ENCODE measurements around the gene BBX. TPM values are rescaled to one million over a fixed set of nuclear protein-coding genes. Genes with fewer than 3 reads are reported as not detected.

The BBX gene
- total RNA-seq, 1 experiment from 2014 or later: 13.8 TPM

DNA sequence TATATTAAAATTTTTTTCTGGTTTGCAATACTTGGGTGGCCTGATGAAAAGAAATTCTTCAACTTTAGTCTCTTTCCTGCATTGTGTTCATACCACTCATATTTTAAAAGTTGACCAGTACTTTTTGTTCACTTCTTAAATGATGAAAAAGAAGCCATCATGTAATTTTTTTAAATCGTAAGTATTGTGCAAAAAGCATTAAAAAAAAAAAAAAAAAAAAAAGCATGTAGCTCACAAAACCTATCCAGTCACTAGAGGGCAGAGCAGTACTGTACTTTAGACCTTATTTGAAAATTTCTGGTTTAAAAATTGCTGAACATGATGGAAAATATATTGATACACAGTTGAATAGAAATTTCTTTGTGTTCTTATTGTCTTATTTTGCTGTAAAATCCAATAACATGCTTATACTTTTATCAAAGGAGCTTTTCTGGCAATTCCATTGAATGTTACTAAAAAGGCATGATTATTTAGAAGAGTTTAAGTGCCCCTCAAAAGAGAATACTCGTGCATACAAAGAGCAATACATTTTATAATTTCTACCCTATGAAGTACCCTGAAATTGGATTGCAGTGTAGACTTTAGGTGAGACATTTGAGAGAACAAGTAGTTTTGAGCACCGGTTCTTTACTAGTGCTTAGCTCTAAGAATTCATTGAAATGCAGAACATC, 137.7 kb downstream of the BBX start:
- H3K36me3 ChIP-seq: no peaks in the 10 kb centered on the region
- DNase-seq: no peak
- H3K27me3 ChIP-seq: no peaks in the 10 kb centered on the region
- no peaks in the 10 kb centered on the region for H3K9me3 ChIP-seq
- H3K4me3 ChIP-seq: no peak overlapping the region

DNA sequence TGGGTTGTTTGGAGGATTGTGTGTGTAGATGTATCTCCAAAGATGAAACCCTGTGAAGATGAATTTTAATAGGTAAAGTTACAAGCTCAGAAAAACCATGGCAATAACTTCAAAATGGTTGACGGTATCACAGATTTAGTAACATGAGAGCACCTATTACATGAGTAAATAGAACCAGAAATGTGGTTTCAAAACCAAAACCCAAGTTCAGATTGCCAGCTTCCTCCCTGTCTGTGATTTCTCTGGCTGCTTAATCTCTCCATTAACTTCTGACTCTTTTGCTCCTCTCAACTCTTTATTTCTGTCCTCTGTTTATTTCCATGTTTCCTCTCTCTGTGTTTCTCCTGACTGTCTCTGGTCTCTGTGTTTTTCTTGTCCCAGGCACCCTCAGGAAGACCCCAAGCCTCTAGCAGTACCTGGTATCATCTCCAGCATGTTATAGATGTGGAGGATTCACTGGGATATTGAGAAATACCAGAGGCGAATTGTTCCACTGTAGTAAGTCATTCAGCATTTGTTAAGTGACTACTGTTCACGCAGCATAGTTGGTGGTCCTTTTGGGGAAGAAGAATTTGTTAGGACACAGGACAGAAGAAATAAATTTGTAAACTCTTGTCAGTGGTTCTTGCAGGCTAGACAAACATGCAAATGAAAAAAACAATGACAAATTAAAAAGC, 138.8 kb downstream of the BBX start:
- H3K4me3 ChIP-seq: peak overlapping the region; percentile 26
- DNase-seq: no peak
- H3K27me3 ChIP-seq: no peaks in the 10 kb centered on the region
- H3K36me3 ChIP-seq: no peaks in the 10 kb centered on the region
- H3K9me3 ChIP-seq: no peaks in the 10 kb centered on the region

DNA sequence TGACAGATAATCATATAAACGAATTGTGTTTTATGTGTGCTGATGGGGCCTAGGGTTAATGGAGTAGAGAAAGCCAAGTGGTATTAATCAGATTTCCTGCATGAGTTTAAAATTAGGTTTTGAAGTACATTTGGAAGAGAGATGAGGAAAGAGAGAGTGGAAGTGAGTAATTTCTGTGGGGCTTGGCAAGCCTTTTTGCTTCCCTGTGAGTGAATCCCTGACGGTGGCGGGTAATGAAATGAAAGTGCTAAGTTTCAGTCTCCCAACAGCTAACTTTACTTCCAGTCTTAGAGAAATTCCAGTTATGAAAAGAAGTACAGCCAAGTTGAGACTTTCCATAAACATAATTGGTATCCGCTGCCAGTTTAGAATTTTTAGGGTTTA, 139.4 kb downstream of the BBX start:
- Histone ChIP-seq H3K4me3 (peak overlapping the region; percentile 26), H3K9me3 (no peaks in the 10 kb centered on the region), H3K36me3 (no peaks in the 10 kb centered on the region), H3K27me3 (no peaks in the 10 kb centered on the region)
- peak; percentile 84 for DNase-seq

DNA sequence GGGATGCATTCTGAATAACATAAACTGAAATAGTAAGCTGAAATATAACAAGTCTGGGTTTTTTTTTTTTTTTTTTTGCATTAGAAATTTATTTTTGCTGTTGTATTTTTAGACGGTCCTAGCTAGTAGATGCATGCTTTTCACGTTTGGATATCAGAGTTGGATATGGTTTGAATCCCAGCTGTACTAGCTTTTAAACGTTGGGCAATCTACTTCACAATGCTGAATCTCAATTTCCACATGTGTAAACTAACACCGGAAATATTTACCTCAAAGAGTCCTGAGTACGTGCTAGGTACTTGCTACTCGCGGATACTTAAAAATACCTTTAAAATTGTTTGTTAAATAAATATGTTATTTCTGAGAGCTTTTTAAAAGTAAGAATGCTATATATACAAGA, 139.8 kb downstream of the BBX start:
- DNase-seq: no peak

DNA sequence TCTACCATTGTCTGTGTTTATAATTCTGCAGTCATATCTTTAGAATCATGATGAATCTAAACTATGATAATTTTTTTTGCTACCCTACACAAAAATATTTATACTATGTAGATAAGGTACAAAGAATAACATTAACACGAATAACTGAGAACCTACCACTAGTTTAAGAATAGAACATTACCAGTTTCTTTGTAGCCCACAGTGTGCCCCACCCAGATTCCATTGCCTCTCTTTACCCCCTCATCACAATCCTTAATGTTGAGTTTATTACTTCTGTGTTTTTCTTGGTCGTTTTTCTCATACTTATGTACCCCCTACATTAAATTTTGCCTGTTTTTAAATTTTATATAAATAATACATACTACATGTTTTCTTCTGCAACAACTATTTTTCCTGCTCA, 140.5 kb downstream of the BBX start:
- no peak overlapping the region for H3K4me3 ChIP-seq
- DNase-seq: no peak
- no peaks in the 10 kb centered on the region for H3K36me3 ChIP-seq
- H3K27me3 ChIP-seq: no peaks in the 10 kb centered on the region
- no peaks in the 10 kb centered on the region for H3K9me3 ChIP-seq

More for the DNA sequence above, 139.8 kb downstream of the BBX start:
- Histone ChIP-seq H3K4me3 (peak overlapping the region; percentile 26), H3K9me3 (no peaks in the 10 kb centered on the region), H3K36me3 (no peaks in the 10 kb centered on the region), H3K27me3 (no peaks in the 10 kb centered on the region)

DNA sequence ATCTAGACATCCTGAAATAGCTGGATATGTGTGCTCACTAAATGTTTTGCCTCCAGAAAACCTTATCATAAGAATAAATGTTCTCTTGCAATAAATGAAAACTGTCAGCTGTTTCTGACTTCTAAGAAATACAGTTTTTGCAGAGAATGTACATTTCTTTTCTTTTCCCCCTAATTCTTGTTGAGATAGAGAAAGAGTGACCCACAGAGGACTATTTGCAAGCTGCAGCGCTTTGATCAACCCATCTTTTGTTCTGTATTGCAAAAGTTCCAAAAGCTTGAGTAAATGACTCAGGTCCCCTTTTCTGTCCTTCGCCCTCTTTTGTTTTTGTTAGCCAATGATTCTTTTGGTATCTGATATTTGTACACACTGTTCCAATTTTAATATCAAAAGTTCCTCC, 141.9 kb downstream of the BBX start:
- Histone ChIP-seq H3K9me3 (no peaks in the 10 kb centered on the region), H3K4me3 (no peak overlapping the region), H3K27me3 (no peaks in the 10 kb centered on the region), H3K36me3 (no peaks in the 10 kb centered on the region)
- no peak for DNase-seq

DNA sequence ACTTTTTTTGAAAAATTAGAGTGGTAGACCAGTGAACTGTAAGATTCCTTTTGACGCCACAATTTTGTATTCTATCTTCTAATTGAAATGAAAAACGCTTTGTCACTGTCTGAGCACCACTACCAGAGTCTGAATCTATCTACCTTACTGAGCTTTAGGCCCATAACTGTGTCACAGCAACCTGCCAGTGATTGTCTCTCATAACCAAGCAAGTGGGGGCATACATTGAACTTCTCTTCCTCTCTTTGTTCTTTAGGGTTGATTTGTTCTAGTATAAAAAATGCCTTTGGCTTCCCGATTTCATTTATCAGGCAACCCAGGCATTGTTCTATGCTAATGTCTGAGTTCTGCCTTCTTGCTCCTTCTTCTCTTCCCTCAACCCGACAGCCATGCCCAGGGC, 142.6 kb downstream of the BBX start:
- DNase-seq: no peak
- Histone ChIP-seq H3K36me3 (no peaks in the 10 kb centered on the region), H3K27me3 (no peaks in the 10 kb centered on the region), H3K4me3 (no peak overlapping the region), H3K9me3 (no peaks in the 10 kb centered on the region)

DNA sequence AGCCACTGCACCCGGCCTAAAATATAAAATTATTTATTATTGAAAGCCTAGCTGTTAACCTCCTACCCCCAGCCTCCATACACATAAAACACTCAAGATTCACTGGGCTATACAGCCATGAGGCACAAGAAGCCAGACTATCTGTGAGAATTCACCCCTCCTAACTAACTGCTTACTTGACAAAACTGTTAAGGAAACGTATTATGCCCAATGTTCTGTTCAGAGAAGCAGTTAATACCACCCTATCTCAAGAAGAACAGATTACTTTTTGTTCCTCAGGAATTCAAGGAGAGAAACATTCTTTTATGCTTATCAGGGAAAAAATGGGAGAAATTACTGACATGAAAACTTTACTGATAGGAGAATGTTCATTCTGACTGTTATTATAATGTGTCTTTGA, 144.1 kb downstream of the BBX start:
- DNase-seq: no peak
- no peaks in the 10 kb centered on the region for H3K27me3 ChIP-seq
- no peaks in the 10 kb centered on the region for H3K36me3 ChIP-seq

DNA sequence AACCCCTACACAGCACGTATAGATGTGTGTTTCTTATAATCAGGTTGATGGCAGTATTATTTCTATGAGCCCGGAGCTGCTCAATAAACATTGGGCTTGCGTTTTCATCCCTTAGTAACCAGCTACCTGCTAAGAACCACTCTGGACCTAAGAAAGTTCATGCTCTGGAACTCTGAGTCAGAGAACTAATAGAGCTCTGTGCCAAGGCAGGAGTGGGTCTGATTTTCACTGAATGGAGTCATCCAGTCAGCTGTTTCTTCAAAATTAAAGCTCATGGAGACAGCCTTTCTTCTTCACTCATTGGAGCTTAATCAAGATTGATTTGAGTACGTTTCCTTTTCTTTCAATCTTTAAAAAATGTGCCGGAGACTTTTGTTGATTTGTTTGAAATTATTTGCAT, 145.7 kb downstream of the BBX start:
- DNase-seq: no peak
- Histone ChIP-seq H3K4me3 (no peak overlapping the region), H3K27me3 (no peaks in the 10 kb centered on the region), H3K36me3 (no peaks in the 10 kb centered on the region), H3K9me3 (no peaks in the 10 kb centered on the region)

More for the DNA sequence above, 144.1 kb downstream of the BBX start:
- Histone ChIP-seq H3K9me3 (no peaks in the 10 kb centered on the region), H3K4me3 (no peak overlapping the region)

DNA sequence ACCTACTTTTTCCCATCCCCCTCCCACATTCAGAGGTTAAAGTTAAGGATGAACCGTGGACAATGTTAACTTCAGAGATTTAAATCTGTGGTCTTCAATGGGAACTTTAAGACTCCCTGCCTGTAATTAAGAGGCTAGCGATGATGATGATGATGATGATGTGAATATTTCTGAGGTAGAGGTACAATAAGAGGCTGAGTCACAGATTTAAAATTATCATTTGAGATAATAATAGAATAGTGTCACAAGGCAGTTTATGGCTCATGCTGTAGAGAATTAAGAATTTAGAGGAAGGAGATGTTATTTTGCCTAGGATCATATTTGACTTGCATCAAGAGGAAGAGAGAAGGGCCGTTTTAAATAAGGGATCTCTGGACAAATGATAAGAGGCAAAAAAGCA, 146.2 kb downstream of the BBX start:
- Histone ChIP-seq H3K9me3 (no peaks in the 10 kb centered on the region), H3K4me3 (no peak overlapping the region), H3K36me3 (no peaks in the 10 kb centered on the region), H3K27me3 (no peaks in the 10 kb centered on the region)
- DNase-seq: no peak

DNA sequence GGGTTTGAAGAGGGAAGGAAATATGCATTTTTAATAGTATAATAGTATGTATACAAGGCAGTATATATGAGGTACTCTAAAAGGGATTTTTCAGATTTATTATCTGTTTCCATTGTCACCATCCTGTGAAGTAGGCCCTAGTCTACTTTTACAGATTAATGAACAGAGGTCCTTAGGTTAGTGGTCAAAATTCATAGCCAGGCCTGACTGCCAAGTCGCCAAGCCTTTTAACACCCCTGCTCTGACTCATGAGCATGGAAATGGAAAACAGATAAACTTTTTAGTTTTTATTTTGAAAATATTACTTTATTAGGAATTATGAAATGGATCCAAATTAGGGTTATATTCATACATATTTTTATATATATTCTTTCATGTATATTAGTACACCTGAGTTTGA, 146.9 kb downstream of the BBX start:
- Histone ChIP-seq H3K4me3 (no peak overlapping the region), H3K27me3 (no peaks in the 10 kb centered on the region), H3K36me3 (no peaks in the 10 kb centered on the region), H3K9me3 (no peaks in the 10 kb centered on the region)
- peak; percentile 35 for DNase-seq

DNA sequence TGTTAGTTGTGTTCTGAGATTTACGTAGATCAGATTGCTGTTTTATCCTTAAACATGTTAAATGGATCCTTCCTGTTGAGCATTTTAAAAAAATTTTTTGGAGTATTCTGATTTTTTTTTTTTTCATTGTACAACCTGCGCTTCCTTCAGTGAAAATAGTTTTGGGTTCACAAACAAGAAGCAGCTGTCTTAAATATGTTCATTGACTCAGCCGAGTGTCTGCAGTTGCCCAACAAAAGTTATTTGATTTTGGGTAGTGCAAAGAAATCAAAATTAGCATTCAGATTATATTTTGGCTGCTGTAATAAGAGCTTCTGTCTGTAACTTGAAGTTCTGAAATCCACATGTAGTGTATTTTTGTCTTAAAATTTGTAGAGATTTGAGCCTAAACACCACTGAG, 148.2 kb downstream of the BBX start:
- H3K4me3 ChIP-seq: no peak overlapping the region
- DNase-seq: no peak
- H3K36me3 ChIP-seq: no peaks in the 10 kb centered on the region
- H3K9me3 ChIP-seq: no peaks in the 10 kb centered on the region
- H3K27me3 ChIP-seq: no peaks in the 10 kb centered on the region

DNA sequence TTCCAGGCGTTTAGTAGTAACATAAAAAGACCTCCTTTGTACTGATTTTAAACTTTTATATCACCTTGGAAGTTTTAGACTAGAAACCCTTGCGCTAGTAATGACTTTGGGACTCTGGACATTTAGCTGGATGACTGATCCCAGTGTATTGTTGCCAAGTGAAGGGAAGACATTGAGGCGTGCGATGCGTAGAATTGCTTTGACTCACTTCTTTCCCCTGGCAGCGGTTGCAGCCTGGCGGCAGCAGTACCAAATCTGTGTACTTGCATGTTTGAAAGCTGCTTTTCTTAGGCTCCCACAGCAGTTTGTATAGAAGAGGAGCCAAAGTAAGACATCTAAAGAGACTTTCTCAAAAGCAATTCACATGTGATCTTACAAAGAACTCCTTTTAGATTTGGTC, 151.6 kb downstream of the BBX start:
- Histone ChIP-seq H3K9me3 (no peaks in the 10 kb centered on the region), H3K36me3 (no peaks in the 10 kb centered on the region), H3K27me3 (no peaks in the 10 kb centered on the region), H3K4me3 (no peak overlapping the region)
- DNase-seq: peak; percentile 88

DNA sequence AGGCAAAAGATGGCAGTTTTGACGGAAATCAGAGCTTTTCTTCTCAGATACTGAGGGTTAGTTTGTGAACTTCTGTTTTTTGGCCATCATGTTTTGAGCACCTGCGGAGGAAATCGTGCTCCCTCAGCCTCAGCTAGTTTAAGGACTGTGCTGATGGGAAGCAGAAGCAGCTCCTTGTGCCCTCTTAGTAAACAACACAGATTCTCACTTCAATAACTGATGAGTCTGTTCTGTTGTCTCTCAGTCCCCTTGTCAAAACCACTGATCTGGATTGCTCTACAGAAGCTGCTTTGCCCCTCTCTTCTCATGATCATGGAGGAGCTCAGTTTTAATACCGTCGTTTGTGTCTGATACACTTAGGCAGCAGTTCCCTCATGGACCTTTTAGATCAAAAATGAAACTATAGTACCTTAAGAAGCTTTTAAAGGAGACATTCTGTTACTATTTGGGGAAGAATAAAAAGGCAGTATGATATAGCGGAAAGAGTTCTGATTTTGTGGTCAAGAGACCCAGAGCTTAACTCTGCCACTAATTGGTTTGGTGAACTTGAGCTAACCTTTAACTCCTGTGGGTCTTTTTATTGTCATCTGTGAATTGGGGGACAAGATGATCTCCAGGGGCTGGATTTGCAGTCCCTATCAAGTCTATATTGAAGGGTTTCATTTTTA, 152.6 kb downstream of the BBX start:
- Histone ChIP-seq H3K36me3 (no peaks in the 10 kb centered on the region), H3K27me3 (no peaks in the 10 kb centered on the region), H3K9me3 (no peaks in the 10 kb centered on the region), H3K4me3 (no peak overlapping the region)
- no peak for DNase-seq

DNA sequence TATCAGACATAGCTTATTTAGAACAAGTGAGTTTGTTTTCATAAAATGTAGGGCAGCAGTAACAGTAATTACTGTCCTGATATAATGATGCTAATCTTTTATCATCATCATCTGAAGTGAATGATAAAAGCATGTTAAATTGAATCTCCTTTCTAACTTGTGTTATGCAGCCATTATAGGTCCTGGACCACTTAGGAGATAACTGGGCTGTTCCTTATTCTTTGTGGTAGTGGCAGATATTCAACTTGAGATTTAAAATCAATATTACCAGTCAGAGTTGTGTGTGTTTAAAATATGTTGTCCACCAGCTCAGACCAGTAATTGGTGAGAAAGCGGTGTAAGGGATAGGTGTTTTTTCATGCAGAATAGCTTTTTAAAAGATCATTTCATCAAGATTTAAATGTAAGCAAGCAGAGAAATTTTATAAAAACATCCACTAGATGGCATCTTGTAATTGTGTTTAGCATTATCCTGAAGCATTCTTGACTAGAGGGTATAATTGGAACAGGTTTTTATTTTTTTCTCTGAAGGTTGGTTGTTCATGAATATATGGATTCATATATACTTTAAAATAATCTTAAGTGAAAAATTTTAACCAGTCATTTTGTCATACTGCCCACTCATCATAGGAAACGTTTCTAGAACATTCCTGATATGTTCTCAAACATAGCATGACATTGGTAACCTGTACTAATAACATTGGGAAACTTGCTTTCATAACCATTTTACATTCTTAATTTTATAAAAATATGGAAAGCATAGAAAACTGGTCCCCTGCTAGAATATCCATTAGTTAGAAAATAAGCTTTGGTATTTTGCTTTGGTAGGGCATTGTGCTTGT, 153.9 kb downstream of the BBX start:
- Histone ChIP-seq H3K27me3 (no peaks in the 10 kb centered on the region), H3K4me3 (no peak overlapping the region), H3K36me3 (no peaks in the 10 kb centered on the region), H3K9me3 (no peaks in the 10 kb centered on the region; the same call in 1 of the 2 replicates)
- no peak for DNase-seq

DNA sequence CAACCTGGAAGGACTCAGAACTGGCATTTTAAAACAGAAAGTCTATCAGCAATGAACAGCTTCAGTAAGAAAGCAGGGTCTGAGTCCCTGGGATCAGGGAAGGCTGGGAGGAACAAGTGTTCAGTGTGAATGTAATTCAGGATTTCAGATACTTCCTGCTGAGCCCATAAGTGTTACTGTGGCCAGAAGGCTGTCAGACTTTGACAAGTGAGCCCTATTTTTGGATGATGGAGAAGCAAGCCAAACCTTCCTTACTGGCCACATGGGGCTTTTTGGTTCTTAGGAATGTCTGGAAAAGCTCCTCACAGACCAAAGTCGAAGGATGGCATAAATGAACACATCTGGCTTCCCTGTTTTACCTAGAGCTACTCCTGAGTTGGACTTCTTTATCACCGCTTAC, 157.2 kb downstream of the BBX start:
- no peaks in the 10 kb centered on the region for H3K36me3 ChIP-seq
- H3K4me3 ChIP-seq: no peak overlapping the region
- no peak for DNase-seq
- H3K9me3 ChIP-seq: no peaks in the 10 kb centered on the region; the same call in 1 of the 2 replicates
- no peaks in the 10 kb centered on the region for H3K27me3 ChIP-seq

DNA sequence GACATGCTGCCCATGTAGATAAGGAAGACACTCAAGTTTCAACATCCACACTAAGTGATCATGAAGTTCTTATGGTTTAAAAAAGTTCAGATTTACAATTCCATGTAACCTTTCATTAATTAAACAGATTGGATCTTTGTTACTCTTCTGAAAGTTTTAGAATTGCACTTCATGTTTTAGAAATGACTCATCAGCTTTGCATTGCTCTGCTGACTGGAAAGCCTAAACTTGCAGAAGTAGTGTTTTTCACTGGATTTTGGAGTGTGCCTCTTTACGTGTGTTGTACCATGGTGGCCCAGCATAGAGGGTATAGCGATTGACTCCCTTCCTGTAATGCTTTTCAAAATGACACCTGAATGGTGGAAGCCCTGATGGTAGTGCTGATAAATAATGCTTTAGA, 157.9 kb downstream of the BBX start:
- no peak for DNase-seq
- Histone ChIP-seq H3K9me3 (no peaks in the 10 kb centered on the region; the same call in 1 of the 2 replicates), H3K36me3 (no peaks in the 10 kb centered on the region), H3K27me3 (no peaks in the 10 kb centered on the region), H3K4me3 (no peak overlapping the region)
